ENCODE measurements around the gene UTP4. TPM values are rescaled to one million over a fixed set of nuclear protein-coding genes. Genes with fewer than 3 reads are reported as not detected.
A peak's percentile ranks its signal among the peaks of the same experiment; 100 is the strongest.

Gene UTP4
- total and polyA plus RNA-seq, 2 donors (not counting 3 experiments of a cell fraction or from before 2014, with no cell fraction given) = 56.1 to 59.5 TPM

- Histone ChIP-seq H3K79me2 (ENCODE audit: control insufficient read depth, insufficient read depth, low read length) (no peaks in the 10 kb centered on the region), H3K9ac (replicated peaks; ENCODE audit: extremely low read depth, insufficient read depth, low read length) (peak overlapping the region; percentile 21), H3K36me3 (ENCODE audit: control insufficient read depth in 2 of 2, extremely low read depth in 1 of 2, insufficient read depth in 2 of 2, low read length in 2 of 2) (peaks cover 0 to 12% of the 10 kb centered on the region in 2 experiments), H3K9me3 (replicated peaks; ENCODE audit: control insufficient read depth, insufficient read depth, low read length) (no peaks in the 10 kb centered on the region), H2AFZ (ENCODE audit: low read depth, low read length) (no peak overlapping the region), H3K4me1 (ENCODE audit: control insufficient read depth, extremely low read depth, insufficient read depth, low read length) (peaks cover 39% of the 10 kb centered on the region), H4K20me1 (replicated peaks; ENCODE audit: control insufficient read depth, extremely low read depth, insufficient read depth, low read length) (no peaks in the 10 kb centered on the region), H3K9me1 (replicated peaks; ENCODE audit: control insufficient read depth, extremely low read depth, insufficient read depth, low read length) (no peaks in the 10 kb centered on the region), H3K4me2 (ENCODE audit: insufficient read depth, low read length) (peak overlapping the region; percentile 61), H3K4me3 (replicated peaks in 1 of 3; ENCODE audit: insufficient read depth in 1 of 3, low read depth in 1 of 3, low read length in 3 of 3) (no peak overlapping the region), H3K27me3 (ENCODE audit: control insufficient read depth in 2 of 2, insufficient read depth in 2 of 2, low read length in 2 of 2) (no peaks in the 10 kb centered on the region), H3K27ac (ENCODE audit: insufficient read depth, low read depth, low read length) (peak overlapping the region; percentile 85)
- dilution Hi-C loops (cut with MboI; ENCODE audit: extremely low pct_ligation_motif_present, low sequenced_read_pairs) = no loop called here
- FAIRE-seq (peak; percentile 73), DNase-seq (ENCODE audit: low read depth, low spot score) (peak; percentile 66)
- CTCF ChIA-PET = interaction anchor here (0.7 to 4.9 kb wide), 16 partner anchors 9 to 121 kb away, joined by 3 to 49 read pairs (median 4); partner anchors contain the start of gene SNTB2
- POLR2A ChIA-PET = interaction anchor here (0.7 to 1.8 kb wide), 3 partner anchors 10 to 145 kb away, joined by 3 to 8 read pairs (median 5); no protein-coding TSS in a partner anchor
- BruUV-seq (replicated peaks) = TSS peak; percentile 49
- intact Hi-C loops (cut with micrococcal nuclease) = loop anchor here (5.0 kb wide), 1 partner anchor 120 kb away; no protein-coding TSS in a partner anchor
- TF ChIP-seq JUN (IDR thresholded peaks at IDR 0.05; ENCODE audit: borderline replicate concordance, insufficient read depth, insufficient read length, low read depth) (peak; percentile 52), EZH2 (IDR thresholded peaks at IDR 0.05; ENCODE audit: borderline replicate concordance, low read depth, low read length, severe bottlenecking) (no peak), MAX (IDR thresholded peaks at IDR 0.05; ENCODE audit: insufficient read depth, insufficient read length) (no peak), CTCF (IDR thresholded peaks at IDR 0.05; ENCODE audit: extremely low read depth in 1 of 2, insufficient read depth in 1 of 2, low read depth in 1 of 2, low read length in 2 of 2) (no peak), POLR2A (IDR thresholded peaks at IDR 0.05; ENCODE audit: low read depth, low read length) (no peak), GATA2 (IDR thresholded peaks at IDR 0.05; ENCODE audit: insufficient read depth, insufficient read length, low read depth, low read length) (peak; percentile 40), FOS (IDR thresholded peaks at IDR 0.05; ENCODE audit: borderline replicate concordance, insufficient read depth, low read length) (peak; percentile 87), POLR2AphosphoS5 (IDR thresholded peaks at IDR 0.05; ENCODE audit: insufficient read depth, low read depth, low read length) (peak; percentile 63), MYC (IDR thresholded peaks at IDR 0.05; ENCODE audit: low read depth, low read length) (no peak)
Observed at GRCh38 chr16:69166946-69167930, 34.8 kb downstream of the UTP4 start.

Data from endothelial cell of umbilical vein (primary cell).